PC-9 (cell line): ENCODE data around the gene R3HDM1.

ENCODE experiments used
- EZH2 ChIP-seq: fragments of 200-600 bp; sonication (generic); IDR thresholded peaks from 2 replicates; pipeline ENCODE4 v1.8.0; 2017; ENCODE audit warnings: antibody characterized with exemption, low read depth
- TF ChIP-seq, protein P1 (sequence below): fragments of 200-600 bp; sonication (generic); conservative IDR thresholded peaks from 2 replicates; pipeline ENCODE4 v1.6.1; 2017; ENCODE audit warnings: mixed run types, antibody characterized with exemption, mild to moderate bottlenecking, moderate library complexity

- TF ChIP-seq, protein P1, sequence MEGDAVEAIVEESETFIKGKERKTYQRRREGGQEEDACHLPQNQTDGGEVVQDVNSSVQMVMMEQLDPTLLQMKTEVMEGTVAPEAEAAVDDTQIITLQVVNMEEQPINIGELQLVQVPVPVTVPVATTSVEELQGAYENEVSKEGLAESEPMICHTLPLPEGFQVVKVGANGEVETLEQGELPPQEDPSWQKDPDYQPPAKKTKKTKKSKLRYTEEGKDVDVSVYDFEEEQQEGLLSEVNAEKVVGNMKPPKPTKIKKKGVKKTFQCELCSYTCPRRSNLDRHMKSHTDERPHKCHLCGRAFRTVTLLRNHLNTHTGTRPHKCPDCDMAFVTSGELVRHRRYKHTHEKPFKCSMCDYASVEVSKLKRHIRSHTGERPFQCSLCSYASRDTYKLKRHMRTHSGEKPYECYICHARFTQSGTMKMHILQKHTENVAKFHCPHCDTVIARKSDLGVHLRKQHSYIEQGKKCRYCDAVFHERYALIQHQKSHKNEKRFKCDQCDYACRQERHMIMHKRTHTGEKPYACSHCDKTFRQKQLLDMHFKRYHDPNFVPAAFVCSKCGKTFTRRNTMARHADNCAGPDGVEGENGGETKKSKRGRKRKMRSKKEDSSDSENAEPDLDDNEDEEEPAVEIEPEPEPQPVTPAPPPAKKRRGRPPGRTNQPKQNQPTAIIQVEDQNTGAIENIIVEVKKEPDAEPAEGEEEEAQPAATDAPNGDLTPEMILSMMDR, result no peak
- no peak for TF ChIP-seq EZH2
Observed at GRCh38 chr2:135494917-135495316, 36.4 kb upstream of the R3HDM1 start.
